ENCODE data around the gene CHCHD10. TPM values are rescaled to one million over a fixed set of nuclear protein-coding genes. Genes with fewer than 3 reads are reported as not detected.

CHCHD10 gene
- total and polyA plus RNA-seq, 10 donors, result 16.8 to 189 (median 95.1) TPM

GRCh38 chr22:23786261-23786710, 18.5 kb upstream of the CHCHD10 start:
- Histone ChIP-seq H3K36me3 (peaks cover 0 to 23% (median under 1%) of the 10 kb centered on the region in 6 donors), H3K9me3 (no peaks in the 10 kb centered on the region), H3K27ac (peak overlapping the region; percentile 96 to 100 (median 99)), H3K27me3 (replicated peaks in 1 of 7) (no peaks in the 10 kb centered on the region), H3K4me3 (peak overlapping the region in 6 of 8 donors; percentile 63 to 93 (median 76)), H3K4me1 (peaks cover 16 to 75% (median 43%) of the 10 kb centered on the region in 6 donors)
- DNase-seq, result no peak
- 55 to 73% (median 66%) methylated on average over 8 to 9 of the region's 9 CpGs for WGBS, 5 donors
- TF ChIP-seq POLR2AphosphoS5 (IDR thresholded peaks at IDR 0.05), result no peak
- no peak for TF ChIP-seq CTCF (IDR thresholded peaks at IDR 0.05 in 8 of 11, conservative IDR thresholded peaks at IDR 0.05 in 3 of 11)
- no peak for TF ChIP-seq POLR2A (IDR thresholded peaks at IDR 0.05)
- intact Hi-C loops (cut with DNase I; ENCODE audit: low total_unique reads), result loop anchor here (5.0 kb wide), 1 partner anchor 69 kb away; no protein-coding TSS in a partner anchor

DNA sequence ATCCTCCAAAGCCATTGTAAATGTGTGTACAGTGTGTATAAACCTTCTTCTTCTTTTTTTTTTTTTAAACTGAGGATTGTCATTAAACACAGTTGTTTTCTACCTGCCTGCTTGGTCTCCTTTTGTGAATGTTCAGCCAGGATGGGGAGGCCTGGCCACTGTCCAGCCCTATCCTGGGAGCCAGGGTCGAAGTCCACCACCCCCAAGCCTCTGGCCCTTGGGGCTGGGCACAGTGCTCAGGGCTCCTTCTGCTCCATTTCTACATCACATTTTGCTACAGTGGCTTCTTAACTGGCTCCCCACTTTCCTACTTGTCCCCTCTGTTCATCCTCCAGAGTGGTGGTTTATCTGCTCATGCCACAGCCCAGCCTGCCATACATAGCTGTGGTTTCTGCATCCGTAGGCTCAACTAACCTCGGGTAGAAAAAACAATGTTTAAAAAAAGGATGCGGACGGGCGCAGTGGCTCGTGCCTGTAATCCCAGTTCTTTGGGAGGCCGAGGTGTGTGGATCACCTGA, 16.5 kb upstream of the CHCHD10 start:
- TF ChIP-seq POLR2A (IDR thresholded peaks at IDR 0.05) (no peak), POLR2AphosphoS5 (IDR thresholded peaks at IDR 0.05) (no peak), CTCF (IDR thresholded peaks at IDR 0.05 in 8 of 11, conservative IDR thresholded peaks at IDR 0.05 in 3 of 11) (no peak)
- peaks cover 14 to 55% (median 28%) of the 10 kb centered on the region in 6 donors for H3K4me1 ChIP-seq
- intact Hi-C loops (cut with DNase I; ENCODE audit: low total_unique reads), result no loop called here
- H3K27me3 ChIP-seq (replicated peaks in 1 of 7), result no peaks in the 10 kb centered on the region
- H3K27ac ChIP-seq, result peak overlapping the region in 1 of 8 donors; percentile 23
- no peaks in the 10 kb centered on the region for H3K9me3 ChIP-seq
- 35 to 51% (median 44%) methylated on average over 8 of the region's 8 CpGs for WGBS, 5 donors
- no peak overlapping the region for H3K4me3 ChIP-seq
- H3K36me3 ChIP-seq, result peaks cover 0 to 6% (median 0%) of the 10 kb centered on the region in 6 donors
- no peak for DNase-seq

GRCh38 chr22:23783265-23784150, 15.7 kb upstream of the CHCHD10 start:
- Histone ChIP-seq H3K9me3 (no peaks in the 10 kb centered on the region), H3K4me1 (peaks cover 9 to 48% (median 20%) of the 10 kb centered on the region in 6 donors), H3K27me3 (replicated peaks in 1 of 7) (no peaks in the 10 kb centered on the region), H3K36me3 (peaks cover 0 to under 1% (median 0%) of the 10 kb centered on the region in 6 donors), H3K4me3 (no peak overlapping the region), H3K27ac (peak overlapping the region in 1 of 8 donors; percentile 23)
- TF ChIP-seq CTCF (IDR thresholded peaks at IDR 0.05 in 8 of 11, conservative IDR thresholded peaks at IDR 0.05 in 3 of 11), result no peak
- DNase-seq, result no peak
- 69 to 85% (median 78%) methylated on average over 10 to 15 of the region's 15 CpGs for WGBS, 5 donors
- intact Hi-C loops (cut with DNase I; ENCODE audit: low total_unique reads), result no loop called here

- Histone ChIP-seq H3K36me3 (no peaks in the 10 kb centered on the region), H3K4me3 (no peak overlapping the region), H3K9me3 (no peaks in the 10 kb centered on the region), H3K27ac (no peak overlapping the region), H3K27me3 (replicated peaks in 1 of 7) (no peaks in the 10 kb centered on the region), H3K4me1 (peaks cover under 1 to 40% (median 12%) of the 10 kb centered on the region in 6 donors)
- TF ChIP-seq CTCF (IDR thresholded peaks at IDR 0.05 in 8 of 11, conservative IDR thresholded peaks at IDR 0.05 in 3 of 11), result no peak
- TF ChIP-seq POLR2A (IDR thresholded peaks at IDR 0.05), result no peak
- no peak for TF ChIP-seq POLR2AphosphoS5 (IDR thresholded peaks at IDR 0.05)
- intact Hi-C loops (cut with DNase I; ENCODE audit: low total_unique reads), result no loop called here
- WGBS, 5 donors, result 82 to 100% (median 100%) methylated on average over 1 of the region's 1 CpG
- DNase-seq, result no peak
Measured at GRCh38 chr22:23782703-23783102, 14.9 kb upstream of the CHCHD10 start.

All from spleen (tissue), 11 donors.